Stimulated activated CD4-positive, alpha-beta T cell treated with anti-CD3 and anti-CD28 coated beads, Interleukin-2, amount 100 ng/mL, for 48 hours (primary cell): Measurements from ENCODE around the gene UBE3A.

Experiments used
- DNase-seq, 2 donors: peaks; one replicate each; pipeline ENCODE4 v3.0.0-alpha.2; 2020

UBE3A gene

GRCh38 chr15:25327686-25328085 lies 111.1 kb downstream of the UBE3A start:
- DNase-seq, result no peak

- no peak for DNase-seq
Measured at GRCh38 chr15:25325187-25325586, 113.6 kb downstream of the UBE3A start.

DNA sequence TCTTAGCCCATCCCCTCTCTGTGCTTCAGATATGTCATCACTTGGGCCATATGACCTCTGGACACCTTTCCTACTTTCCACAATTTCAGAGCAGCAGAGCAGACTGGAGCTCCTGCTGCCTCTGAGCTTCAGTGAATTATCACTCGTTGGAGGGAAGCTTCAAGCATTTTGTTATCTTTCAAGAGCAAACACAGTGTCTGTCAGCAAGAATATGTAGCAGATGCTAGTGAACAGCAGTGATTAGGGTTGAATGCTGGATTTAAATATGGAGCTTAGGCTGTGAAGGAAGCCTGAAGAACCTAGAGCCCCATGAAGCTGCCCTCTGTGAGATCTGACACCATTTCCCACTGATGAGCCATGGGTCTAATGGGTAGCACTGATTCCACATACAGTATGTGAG lies 115.4 kb downstream of the UBE3A start:
- no peak for DNase-seq

- no peak for DNase-seq
Measured at GRCh38 chr15:25287823-25288222, 151.0 kb downstream of the UBE3A start.
